C4-2B (cell line): ENCODE measurements around the gene CIAO3.
A peak's percentile ranks its signal among the peaks of the same experiment; 100 is the strongest.

Experiments
- H3K27ac ChIP-seq: fragments of 450-650 bp; 2 replicates; pipeline ENCODE4 v1.5.1; 2017
- ZFX ChIP-seq: fragments of 450-650 bp; IDR thresholded peaks from 2 replicates; pipeline ENCODE4 v1.6.1; 2017
- TF ChIP-seq, protein P1 (sequence below): fragments of 450-650 bp; conservative IDR thresholded peaks from 2 replicates; pipeline ENCODE4 v1.5.1; 2017; ENCODE audit warnings: mild to moderate bottlenecking

Gene CIAO3

GRCh38 chr16:725463-726187 lies 15.2 kb downstream of the CIAO3 start:
- TF ChIP-seq ZFX = no peak
- TF ChIP-seq, protein P1, sequence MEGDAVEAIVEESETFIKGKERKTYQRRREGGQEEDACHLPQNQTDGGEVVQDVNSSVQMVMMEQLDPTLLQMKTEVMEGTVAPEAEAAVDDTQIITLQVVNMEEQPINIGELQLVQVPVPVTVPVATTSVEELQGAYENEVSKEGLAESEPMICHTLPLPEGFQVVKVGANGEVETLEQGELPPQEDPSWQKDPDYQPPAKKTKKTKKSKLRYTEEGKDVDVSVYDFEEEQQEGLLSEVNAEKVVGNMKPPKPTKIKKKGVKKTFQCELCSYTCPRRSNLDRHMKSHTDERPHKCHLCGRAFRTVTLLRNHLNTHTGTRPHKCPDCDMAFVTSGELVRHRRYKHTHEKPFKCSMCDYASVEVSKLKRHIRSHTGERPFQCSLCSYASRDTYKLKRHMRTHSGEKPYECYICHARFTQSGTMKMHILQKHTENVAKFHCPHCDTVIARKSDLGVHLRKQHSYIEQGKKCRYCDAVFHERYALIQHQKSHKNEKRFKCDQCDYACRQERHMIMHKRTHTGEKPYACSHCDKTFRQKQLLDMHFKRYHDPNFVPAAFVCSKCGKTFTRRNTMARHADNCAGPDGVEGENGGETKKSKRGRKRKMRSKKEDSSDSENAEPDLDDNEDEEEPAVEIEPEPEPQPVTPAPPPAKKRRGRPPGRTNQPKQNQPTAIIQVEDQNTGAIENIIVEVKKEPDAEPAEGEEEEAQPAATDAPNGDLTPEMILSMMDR = no peak
- H3K27ac ChIP-seq = peak overlapping the region; percentile 100

- TF ChIP-seq, protein P1 = no peak
- no peak for TF ChIP-seq ZFX
- peak overlapping the region; percentile 100 for H3K27ac ChIP-seq
Measured at GRCh38 chr16:725041-725376, 15.8 kb downstream of the CIAO3 start.

- H3K27ac ChIP-seq = peak overlapping the region; percentile 100
- TF ChIP-seq, protein P1 = no peak
- TF ChIP-seq ZFX = no peak
Measured at GRCh38 chr16:724188-725040, 16.4 kb downstream of the CIAO3 start.

GRCh38 chr16:723695-724094 lies 17.1 kb downstream of the CIAO3 start:
- H3K27ac ChIP-seq = peak overlapping the region; percentile 100
- no peak for TF ChIP-seq ZFX
- TF ChIP-seq, protein P1 = no peak

DNA sequence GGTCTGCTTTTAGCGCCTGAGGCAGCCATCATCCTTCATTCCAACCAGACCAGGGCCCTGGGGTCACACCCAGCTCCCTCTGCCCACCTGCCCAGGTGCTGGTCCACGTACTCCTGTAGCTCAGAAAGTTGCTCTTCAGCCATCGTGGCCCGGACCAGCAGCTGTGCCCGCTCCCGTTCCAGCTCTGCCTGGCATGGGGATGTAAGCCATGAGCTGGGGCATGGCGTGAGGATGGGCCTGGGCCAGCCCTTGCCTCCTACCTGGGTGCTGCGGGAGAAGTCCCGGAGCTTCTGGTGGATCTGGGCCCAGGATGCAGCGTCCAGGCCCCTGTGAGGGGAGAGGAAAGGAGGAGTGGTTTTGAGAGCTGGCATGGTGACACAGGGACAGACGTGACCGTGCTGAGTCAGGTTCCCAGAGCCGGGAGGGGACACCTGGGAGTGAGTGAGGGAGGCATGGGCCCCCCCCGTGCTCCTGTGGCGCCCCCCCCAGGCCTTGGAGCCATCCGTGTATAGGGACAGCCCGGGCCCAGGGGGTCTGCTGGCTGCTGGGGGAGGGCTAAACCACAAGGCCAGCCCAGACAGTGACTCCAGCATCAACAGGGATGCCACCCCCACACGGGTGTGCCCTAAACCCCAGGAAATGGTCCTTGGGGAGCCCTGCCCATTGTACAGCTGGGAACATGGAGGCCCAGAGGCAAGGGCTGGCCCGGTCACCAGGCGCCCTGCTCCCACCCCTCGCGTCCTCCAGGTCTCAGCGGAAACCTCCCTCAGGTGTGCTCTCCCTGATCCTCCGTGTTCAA lies 17.8 kb downstream of the CIAO3 start:
- peak overlapping the region; percentile 100 for H3K27ac ChIP-seq

GRCh38 chr16:721765-722540 lies 18.8 kb downstream of the CIAO3 start:
- TF ChIP-seq, protein P1 = no peak
- peak; percentile 42; the same call in 1 of the 2 replicates for TF ChIP-seq ZFX
- peak overlapping the region; percentile 100 for H3K27ac ChIP-seq

More for the DNA sequence above, 17.8 kb downstream of the CIAO3 start:
- no peak for TF ChIP-seq ZFX
- TF ChIP-seq, protein P1 = no peak
